Thyroid gland (tissue), 4 donors: ENCODE results near the gene IGF2R.

Experiments
- CTCF ChIP-seq, 6 experiments: fragments of 200-600 bp in 3 of 6; fragments of 450-650 bp in 3 of 6; sonication (generic) in 3 of 6; IDR thresholded peaks; one replicate each; pipeline ENCODE4 v1.5.1; 2016 to 2019; ENCODE audit warnings: antibody characterized with exemption in 6 of 6, mild to moderate bottlenecking in 2 of 6, inconsistent platforms in 1 of 6, moderate library complexity in 1 of 6
- POLR2A ChIP-seq, 2 donors: fragments of 450-650 bp; IDR thresholded peaks; one replicate each; pipeline ENCODE4 v1.6.1; 2017; ENCODE audit warnings: antibody characterized with exemption in 2 of 2, mild to moderate bottlenecking in 2 of 2, moderate library complexity in 1 of 2

GRCh38 chr6:160103825-160104100, 134.9 kb downstream of the IGF2R start:
- TF ChIP-seq CTCF (IDR thresholded peaks at IDR 0.05) (no peak), POLR2A (IDR thresholded peaks at IDR 0.05) (no peak)
